Measurements from ENCODE around the gene VSTM2B.

The VSTM2B gene

DNA sequence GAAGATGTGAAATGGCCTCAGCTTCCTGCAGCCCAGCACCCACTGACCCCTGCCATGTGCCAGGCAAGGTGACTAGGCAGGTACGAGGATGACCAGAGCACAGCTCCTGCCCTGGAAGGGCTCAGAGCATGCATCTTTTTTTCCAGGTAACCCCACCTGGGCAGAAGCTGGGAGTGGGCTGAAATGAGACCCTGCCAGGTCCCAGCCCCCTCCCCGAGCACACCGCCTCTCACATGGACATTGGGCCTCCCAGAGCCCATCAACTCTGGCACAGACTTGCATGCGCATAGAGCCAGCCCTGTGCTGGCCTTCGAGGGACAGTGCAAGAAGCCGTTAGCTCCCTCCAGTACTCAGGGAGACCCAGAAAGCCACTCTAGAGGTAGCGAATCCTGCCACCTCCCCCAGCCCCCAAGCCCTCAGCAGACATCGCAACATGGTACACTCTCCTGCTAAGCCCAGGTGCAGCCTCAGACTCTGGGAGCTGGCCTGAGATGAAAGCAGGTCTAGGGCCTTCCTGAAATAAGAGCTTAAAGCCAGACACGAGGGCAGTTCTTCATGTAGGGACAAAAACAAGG, 8.9 kb upstream of the VSTM2B start:
- no peak for DNase-seq

DNA sequence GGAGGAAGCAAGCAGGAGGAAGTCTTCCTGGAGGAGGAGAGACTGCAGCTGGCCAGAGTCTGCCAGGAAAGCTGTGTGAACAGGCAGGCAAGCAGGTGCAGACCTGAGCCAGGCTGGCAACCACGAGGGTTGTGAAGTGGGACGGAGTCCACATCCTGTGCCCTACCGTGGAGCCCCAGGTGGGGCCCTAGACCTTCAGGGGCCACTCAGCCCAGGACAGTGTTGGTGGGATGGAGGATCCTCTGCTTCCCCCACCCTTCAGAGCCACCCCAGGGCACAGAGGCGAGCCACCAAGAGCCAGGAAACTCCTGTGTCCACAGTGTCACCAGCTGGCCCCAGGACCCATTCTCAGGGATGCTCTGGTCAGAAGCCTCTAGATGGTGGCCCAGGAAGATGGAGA, 8.4 kb upstream of the VSTM2B start:
- no peak for DNase-seq

DNA sequence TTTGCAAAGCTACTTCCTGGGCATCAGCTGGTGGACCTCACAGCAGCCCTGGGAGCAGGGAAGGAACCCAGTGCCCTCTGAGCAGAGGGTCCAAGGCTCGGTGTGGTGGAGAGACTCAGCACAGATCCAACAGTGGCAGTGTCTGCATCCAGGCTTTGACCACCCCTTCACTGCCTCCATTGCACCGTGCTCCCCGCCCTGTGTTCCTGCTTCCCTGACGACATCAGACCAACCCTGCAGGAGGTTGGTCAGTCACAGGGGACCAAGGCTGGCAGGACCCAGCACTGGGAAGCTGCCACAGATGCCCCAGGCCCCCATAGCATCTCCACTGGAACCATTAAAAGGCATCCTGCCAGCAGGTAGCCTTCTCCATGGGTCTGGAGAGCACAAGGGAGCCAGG, 7.8 kb upstream of the VSTM2B start:
- no peak for DNase-seq

DNA sequence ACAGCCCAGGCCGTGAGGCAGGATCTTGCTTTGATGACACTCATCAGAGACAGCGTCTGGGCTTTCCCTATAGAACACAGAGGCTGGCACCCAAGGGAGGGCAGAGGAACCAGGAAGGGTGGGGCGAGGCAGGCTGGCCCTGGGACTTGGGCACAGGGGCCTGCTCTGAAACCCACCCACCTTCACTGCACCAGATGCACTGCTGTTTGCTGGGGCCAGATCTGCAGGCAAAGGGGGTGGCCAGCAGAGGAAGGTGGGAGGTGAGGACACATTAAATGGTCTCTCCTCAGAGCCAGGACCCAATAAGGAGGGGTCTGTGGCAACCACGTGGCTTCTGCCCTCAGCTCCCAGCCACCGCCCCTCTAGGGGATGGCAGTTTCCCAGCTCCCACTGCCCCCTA, 6.6 kb upstream of the VSTM2B start:
- no peak for DNase-seq

DNA sequence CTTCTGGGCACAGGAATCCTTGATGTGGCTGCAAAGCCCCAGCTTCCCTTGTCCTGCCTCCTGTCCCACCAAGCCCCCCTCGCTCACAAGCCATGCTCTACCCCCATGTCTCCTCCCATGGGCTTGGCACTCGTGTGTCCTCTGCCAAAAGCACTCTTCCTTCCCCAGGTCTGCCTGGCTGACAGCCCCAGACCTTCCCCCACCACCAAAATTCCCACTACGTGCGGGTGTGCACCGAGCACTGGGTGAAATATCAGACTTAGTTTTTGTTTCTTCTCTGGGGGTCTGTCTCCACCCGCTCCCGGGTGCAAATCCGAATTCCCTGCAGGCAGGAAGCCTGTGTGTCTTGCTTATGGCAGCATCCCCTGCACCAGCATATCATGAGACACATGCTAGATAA, 5.9 kb upstream of the VSTM2B start:
- no peak for DNase-seq

DNA sequence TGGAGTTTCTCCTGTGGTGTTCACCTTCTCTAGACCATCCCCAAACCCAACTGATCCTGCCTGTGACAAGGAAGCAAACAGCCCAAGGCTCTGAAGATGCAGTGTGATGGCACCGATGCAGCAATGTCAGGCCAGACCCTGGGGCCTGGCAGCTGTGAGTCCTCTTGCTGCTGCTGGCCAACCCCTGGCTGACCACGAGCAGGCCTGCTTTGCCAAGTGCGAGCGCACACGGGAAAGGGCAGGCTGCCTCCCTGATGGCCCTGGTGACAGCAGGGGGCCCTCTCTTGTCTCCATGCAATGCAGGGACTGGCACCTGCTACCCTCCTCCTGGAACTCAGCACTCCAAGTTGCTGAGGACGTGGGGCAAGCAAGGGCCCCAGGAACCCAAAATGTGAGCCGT, 5.4 kb upstream of the VSTM2B start:
- DNase-seq: no peak

DNA sequence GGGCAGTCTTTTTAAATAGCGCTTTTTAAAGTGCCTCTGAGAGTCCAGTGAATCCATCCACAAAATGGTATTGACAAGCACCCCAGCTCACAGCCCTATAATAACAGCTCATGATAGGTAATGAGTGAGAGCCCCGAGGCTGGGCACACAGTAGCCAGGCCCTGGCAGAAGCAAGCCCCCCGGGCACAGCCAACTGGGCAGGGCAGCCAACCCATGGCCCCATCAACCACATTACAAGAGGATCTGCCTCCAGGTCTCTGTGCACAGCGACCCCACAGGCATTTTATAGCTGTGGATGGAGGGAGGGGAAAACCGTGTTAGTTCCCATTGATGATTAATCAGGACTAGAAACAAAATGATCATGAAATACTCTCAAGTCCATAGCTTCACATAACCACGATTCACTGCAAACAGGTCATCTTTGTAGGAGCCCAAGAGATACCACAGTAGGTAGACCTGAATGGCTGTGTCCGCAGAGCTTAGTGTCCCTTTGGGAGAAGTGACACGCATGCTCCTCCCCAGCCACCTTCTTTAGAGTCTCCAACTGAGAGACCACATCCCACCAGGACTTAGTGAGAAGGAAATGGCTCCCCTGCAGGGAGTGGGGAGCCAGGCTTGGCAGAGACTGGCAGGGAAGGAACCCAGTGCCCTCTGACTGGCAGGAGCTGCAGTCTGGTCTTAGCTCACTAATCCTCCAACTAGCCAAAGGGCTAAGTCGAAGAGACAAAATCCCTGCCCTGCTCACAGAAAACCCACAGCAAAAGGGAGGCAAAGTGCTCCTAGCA, 4.3 kb upstream of the VSTM2B start:
- no peak for DNase-seq

DNA sequence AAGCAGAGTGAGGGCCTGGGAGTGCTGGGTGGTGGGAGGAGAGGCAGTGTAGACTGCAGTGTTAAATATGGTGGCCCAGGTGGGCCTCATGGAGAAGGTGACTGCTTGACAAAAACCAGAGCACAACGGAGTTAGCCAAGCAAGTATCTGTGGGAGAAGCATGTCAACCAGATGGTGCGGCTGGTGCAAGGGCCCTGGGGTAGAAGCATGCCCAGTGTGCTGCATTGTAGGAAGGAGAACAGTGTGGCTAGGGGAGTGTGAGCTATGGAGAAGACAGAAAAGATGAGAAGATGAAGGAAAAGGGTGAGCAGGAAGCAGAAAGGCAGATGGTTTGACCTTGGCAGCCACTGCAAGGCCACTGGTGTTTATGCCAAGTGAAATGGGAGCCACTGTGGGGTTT, 2.2 kb upstream of the VSTM2B start:
- DNase-seq: no peak

DNA sequence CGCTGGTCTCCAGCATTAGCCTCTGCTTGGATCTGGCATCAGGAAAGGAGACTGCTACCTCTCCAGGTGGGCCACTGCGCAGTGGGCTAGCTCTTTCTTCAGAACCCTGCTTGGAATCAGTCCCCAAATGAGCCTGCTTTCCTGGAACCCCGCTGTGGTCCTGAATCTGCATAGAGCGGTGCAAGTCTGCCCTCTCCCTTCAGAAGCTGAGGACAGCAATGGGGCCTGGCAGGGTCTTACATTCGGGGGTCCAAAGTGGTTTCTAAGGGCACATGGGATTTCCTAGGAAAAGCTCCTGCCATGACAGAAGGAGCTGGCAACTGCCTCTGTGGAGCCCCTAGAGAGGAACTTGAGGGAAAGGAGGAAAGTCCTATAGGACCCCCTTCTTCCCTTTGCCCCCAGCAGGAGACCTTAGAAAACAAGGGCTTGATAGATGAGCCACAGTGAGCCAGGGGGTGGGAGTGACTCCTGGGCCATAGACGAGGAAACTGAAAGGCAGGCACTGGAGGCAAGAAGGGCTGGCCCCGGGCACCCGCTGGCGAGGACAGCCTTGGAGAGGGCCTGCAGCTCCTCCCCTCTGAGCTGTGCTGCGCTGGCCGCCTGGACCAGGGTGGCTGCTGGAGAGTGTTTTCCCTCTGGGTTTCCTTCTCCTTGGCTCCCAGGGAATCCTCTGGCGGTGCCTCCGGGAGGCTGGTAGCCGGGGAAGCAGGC, 1.4 kb upstream of the VSTM2B start:
- DNase-seq: no peak

DNA sequence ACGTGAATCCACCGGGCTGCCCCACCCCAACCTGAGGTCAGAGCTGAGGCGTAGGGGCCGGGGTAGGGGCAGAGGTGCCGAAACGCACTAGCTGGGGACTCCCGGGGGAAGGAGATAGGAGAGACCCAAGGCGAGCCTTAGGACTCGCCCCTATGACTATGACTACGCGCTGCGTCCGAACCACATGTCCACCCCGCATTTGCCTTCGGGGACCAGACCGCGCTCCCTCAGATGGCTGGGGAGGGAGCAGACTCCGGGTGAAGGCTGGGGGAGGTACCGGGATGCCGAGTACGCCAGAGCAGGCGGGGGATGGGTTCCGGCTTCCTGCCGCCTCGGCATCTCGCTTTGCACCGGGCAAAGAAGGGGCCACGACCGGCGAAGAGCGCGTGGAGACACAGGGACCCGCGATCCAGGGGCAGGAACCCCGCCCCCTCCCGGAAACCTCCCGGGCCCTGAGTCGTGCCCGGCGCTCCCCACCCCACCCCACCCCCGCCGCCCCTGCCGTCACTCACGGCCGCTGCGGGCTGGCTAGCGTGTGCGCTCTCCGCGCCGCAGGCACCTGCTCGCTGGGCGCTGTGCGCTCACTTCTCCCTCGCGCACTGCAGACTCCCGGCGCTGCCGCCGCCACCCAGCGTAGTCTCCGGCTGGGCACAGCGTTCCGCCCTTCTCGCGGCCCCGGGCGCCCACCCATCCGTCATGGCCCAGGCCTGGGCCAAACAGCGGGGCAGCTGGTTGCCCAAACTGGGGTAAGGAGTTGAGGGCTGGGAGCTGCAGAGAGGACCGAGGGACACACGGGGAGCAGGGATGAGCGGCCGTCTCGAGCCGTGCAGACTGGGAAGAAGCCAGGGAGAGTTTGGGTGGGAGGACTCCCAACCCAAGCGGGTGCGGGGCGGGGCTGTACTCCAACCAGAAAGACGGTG, 622 bp upstream of the VSTM2B start:
- no peak for DNase-seq

DNA sequence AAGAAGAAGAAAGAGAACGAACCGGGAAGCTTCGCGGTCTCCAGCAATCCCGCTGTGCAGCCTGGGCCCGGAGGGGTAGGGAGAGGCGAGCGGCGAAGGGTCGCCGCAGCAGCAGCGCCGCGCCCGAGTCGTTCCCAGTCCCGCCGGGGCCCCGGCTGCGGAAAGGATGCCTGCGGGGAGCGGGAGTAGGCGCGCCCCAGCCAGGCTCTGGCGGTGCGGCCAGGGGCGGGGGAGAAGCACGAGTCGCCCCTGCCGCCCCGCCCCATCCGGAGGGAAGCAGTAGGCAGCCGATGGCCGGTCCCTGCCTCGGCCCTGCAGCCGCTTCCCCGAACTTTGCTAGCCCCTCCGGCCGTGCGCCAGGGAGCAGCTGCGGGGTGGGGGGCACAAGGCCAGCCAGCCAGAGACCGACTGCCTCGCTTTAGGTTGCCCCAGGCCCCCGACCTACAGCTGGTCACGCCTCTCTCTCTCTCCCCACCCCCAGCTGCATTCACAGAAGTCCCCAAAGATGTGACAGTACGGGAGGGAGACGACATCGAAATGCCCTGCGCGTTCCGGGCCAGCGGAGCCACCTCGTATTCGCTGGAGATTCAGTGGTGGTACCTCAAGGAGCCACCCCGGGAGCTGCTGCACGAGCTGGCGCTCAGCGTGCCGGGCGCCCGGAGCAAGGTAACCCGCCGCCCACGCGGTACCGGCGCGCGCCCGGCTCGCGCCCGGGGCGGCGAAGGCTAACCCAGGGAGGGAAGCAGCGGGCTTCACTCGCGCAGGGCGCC, 1.1 kb downstream of the VSTM2B start:
- no peak for DNase-seq

DNA sequence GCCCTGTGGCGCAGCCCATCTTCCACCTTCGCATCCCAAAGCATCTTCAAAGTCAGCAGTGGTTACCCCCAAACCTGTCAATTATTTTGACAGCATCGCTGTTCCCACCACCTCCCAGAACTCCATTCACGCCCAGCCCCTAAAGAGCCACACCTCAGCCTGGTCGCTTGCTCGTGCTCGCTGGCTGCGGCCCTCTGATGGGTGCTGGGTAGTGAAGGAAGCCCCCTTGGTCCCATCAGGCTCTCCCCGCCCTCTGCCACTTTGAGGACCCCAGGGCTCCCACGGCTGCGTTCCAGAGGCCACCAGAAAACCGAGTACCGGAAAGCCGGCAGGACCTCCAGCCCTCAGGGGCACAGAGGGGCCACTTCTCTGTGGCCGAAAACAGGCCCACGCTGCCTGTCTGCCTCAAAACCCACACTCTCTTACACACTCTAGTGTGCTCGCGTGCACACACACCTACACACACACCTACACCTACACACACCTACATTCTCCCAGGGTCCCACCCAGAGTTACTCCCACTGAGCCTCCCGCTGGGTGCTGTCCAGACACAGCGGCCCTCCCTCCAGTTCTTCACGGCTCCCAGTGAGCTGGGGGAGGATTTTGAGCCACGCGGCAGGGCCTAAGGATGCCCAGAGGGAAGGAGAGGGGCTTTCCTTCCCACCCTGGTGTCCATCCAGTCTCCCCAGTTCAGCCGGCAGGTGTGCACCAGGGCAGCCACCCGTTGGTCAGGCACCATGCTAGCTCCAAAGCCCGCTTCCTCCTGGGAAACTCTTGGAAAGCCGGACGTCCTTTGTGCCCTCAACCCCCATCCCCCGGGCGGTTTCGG, 1.9 kb downstream of the VSTM2B start:
- no peak for DNase-seq

DNA sequence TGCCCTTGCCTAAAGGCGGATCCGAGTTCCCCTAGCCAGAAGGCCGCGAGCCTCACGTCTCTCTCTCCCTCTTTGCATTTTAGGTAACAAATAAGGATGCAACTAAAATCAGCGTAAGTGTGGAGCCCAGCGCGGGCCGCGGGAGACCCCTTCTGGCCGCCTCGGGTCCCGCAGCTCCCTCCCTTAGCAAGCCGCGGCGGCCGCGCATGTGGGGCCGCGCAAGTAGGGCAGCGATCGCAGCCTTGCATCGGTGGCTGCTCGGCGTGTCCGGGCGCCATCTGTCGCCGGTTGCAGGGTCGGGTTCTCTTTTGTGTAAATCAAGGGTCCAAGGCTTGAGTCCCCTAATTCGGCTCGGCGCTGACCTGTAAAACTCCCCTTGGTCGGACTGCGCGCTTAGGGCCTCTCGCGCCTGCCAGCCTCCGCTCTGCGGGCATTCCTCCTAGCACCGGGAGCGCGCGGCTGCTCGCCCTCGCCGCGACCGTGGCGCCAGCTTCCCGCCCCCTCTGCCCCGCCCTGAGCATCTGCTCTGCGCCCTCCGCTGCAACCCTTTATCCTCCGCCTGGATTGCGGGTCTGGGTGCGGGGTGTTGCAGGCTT, 2.7 kb downstream of the VSTM2B start:
- peak; percentile 60 for DNase-seq

DNA sequence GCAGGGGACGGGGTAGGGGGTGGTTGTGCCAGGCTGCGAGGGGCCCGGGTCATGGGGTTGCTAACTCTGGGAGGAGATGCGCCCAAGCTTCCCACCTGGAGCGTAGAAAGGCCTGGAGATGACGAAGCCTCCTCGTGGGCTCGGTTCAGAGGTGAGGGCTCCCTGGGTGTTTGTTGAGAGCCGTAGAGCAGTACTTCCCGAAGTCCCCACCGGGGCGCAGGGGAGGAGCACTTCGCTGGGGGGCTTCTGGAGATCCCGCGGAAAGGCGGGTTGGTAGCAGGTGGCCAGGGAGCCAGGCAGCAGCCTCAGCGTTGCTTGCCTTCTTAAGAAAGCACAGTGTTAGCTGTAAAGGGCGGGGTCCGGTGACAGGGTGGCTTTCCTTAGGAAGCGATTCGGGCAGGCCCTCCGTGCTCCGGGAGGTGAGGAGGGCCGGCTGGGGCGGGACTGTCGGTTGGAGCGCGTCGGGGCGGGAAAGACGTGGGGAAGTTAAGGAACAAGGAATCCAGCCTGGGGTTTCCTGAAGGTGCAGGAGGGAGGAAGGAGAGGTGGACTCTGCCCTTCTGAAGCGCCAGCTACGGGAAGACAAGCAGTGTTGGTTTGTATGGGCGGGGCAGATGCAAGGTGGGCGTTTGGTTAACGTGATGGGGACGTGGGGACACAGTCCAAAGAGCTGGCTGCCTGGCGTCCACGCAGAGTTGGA, 3.3 kb downstream of the VSTM2B start:
- DNase-seq: no peak

DNA sequence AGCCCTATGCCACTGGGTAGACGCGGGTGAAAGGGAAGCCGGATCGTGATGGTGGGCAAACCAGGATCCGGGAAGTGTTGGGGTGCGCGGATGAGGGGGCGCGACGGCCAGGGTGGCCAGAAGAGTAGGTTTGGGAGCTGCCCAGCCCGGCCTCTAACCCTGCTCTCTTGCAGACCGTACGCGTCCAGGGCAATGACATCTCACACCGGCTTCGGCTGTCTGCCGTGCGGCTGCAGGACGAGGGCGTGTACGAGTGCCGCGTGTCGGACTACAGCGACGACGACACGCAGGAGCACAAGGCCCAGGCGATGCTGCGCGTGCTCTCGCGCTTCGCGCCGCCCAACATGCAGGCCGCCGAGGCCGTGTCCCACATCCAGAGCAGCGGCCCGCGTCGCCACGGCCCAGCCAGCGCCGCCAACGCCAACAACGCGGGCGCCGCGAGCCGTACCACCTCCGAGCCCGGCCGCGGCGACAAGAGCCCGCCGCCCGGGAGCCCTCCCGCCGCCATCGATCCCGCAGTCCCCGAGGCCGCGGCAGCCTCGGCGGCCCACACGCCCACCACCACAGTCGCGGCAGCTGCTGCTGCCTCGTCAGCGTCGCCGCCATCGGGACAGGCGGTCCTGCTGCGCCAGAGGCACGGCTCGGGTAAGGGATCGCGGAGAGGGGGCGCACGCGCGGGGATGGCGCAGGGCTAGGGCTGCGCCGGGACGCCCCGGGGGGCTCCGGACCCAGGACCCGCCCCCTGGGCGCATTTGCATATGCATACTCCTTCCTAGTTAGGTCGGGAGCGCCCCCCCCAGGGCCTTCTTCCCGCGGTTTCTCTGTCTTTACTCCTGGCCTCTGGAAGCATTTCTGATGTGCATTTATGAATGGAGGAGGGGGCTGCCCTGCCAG, 4.1 kb downstream of the VSTM2B start:
- DNase-seq: no peak

DNA sequence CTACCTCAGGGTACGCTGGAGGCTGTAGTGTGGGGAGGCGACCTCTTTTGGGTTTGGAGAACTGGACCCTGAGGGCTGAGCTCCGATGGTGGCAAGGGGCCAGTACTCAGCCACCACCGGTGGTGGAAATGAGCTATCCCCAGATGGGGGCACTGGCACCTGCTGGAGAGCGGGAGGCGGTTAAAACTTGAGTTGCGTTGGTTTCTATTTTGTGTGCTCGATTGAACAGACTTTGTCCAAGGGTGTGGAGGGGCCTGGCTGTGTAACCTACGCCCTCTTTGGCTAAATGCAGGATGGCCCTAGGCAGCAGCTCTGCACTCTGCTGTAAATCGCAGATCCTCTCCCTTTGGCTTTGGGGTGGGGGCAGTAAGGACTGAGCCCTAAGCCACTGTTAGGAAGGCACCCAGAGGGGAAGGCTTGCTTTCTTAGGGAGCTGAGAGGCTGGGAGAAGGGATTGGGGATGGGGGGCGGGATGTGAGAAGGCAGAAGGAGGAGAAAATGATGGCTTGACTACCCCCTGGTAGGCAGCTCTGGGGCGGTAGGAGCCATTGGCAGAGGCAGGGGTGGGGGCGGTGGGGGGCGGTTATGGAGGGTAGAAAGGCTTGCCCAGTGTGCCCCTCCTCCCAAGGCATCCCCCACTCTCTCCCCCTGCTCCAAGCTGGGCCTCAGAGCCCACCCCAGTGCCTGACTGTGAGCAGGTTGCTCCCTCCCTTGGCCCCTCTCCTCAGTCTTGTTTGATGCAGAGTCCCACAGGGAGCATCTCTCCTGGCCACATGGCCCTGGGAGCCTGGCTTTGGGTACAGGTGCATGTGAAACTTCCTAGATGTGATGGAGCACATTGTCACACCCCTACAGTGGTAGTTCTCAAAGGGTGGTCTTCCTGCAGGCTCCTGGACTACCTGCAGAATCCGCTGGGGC, 5.0 kb downstream of the VSTM2B start:
- DNase-seq: no peak

DNA sequence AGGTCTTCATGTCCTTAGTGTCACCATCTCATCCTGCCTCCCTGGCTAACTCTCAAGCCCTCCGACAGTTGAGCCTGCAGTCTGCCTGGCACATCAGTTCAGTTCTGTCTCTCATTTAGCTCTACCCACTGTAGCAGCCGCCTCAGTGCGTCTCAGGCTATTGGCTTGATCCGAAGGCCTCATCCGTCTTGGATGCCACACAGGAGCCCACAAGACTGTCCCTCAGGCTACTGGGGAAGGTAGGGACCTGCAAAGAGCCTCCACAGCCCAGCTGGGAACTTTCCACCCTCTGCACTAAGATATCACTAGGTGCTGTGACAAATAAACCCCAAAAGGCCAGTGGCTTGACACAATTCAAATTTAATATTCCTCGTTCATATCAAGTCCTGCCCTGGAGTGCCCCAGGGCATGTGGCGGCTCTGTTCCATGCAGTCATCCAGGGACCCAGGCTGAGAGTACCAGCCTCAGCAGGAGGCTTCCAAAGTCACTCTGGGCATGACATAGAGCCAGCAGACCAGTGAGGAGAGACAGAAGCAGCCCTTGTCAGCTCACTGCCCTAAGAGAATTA, 5.7 kb downstream of the VSTM2B start:
- DNase-seq: no peak

DNA sequence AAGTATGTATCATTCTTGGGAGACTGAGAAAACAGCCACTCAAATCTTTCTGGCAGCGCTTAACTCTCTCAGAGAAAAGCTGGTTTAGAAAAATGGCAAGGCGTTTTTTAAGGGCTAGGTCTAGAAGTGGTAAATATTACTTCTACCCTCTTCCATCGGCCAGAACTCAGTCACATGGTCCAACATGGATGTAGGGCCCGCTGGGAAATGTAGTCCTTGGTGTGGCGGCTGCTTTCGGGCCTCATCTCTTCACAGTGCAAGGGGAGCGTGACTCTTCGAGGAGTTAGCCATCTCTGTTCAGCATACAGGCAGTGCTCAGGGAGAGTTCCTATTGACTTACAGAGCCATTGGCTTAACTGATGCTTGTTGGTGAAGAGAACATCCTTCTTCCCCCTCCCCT, 6.3 kb downstream of the VSTM2B start:
- DNase-seq: no peak
